AG04449 (cell line): ENCODE measurements around the gene NAALADL1.
"Not testable (repeated sequence)": the region's sequence is repeated elsewhere in the genome, so short reads cannot be mapped to it uniquely, and the experiment has no call there.

Source experiments
- CTCF ChIA-PET: fragments of 350-600 bp; formaldehyde crosslinking; extraction: SDS; loops from one replicate; lab custom pipeline; 2021; ENCODE audit warnings: antibody characterized with exemption; lab: Yijun Ruan, JAX
- POLR2A ChIA-PET: fragments of 400-600, 350-600 bp; formaldehyde crosslinking; extraction: SDS; loops from one replicate; lab custom pipeline; 2020; ENCODE audit warnings: antibody characterized with exemption, inconsistent platforms; lab: Yijun Ruan, JAX
- DNase-seq: peaks from one replicate; pipeline ENCODE4 v3.0.0-alpha.2; 2010; ENCODE audit warnings: low read depth, low spot score
- H3K4me3 ChIP-seq: 2 replicates; pipeline ENCODE4 v1.5.1; 2011; ENCODE audit warnings: low read depth, mild to moderate bottlenecking, control low read depth, low read length
- TF ChIP-seq, protein P1 (sequence below): IDR thresholded peaks from one replicate; pipeline ENCODE4 v1.5.1; 2011; ENCODE audit warnings: mild to moderate bottlenecking, moderate library complexity, low read length, control low read depth, inconsistent platforms; ENCODE audit not compliant: insufficient read depth; ENCODE audit errors: missing control alignments

The NAALADL1 gene

DNA sequence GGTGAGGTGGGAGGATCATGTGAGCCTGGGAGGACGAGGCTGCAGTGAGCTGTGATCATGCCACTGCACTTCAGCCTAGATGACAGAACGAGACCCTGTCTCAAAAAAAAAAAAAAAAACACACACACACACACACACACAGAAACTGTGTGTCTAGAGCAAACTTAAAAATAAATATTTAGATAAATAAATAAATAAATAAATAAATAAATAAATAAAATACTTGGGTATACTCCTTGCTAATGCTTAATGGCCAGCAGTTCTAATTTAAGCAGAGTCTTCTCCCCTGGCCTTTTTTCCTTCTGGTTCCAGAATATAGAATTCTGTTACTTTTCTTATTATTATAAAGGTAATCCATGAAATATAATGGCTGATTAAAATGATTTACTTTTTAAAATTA, 49.5 kb downstream of the NAALADL1 start:
- POLR2A ChIA-PET = no interaction called here
- CTCF ChIA-PET = interaction anchor here (1.0 to 12.4 kb wide), 5 partner anchors 9 to 161 kb away, joined by 3 to 179 read pairs (median 4); partner anchors contain the start of genes BATF2 and SNX15
- no peak overlapping the region for H3K4me3 ChIP-seq
- DNase-seq = no peak
- TF ChIP-seq, protein P1, sequence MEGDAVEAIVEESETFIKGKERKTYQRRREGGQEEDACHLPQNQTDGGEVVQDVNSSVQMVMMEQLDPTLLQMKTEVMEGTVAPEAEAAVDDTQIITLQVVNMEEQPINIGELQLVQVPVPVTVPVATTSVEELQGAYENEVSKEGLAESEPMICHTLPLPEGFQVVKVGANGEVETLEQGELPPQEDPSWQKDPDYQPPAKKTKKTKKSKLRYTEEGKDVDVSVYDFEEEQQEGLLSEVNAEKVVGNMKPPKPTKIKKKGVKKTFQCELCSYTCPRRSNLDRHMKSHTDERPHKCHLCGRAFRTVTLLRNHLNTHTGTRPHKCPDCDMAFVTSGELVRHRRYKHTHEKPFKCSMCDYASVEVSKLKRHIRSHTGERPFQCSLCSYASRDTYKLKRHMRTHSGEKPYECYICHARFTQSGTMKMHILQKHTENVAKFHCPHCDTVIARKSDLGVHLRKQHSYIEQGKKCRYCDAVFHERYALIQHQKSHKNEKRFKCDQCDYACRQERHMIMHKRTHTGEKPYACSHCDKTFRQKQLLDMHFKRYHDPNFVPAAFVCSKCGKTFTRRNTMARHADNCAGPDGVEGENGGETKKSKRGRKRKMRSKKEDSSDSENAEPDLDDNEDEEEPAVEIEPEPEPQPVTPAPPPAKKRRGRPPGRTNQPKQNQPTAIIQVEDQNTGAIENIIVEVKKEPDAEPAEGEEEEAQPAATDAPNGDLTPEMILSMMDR = no peak

DNA sequence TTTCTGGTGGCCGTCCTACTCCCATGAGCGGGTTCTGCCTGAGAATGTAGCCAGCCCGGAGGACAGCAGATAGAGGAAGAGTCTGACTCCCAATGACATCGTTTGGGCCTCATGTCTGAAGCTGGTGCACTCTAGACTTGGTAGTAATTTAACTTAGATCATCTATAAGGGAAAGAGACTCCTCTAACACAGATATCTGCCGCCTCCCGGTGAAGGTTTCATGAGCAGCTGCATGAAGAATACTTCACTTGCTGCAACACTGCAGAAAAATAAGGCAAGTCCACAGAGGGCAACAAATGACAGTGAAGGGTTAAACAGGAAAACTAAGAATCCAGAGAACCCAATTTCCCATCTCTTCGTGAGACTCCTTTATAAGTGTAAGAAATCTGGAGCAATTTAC, 50.3 kb downstream of the NAALADL1 start:
- no peak for DNase-seq
- CTCF ChIA-PET = interaction anchor here (0.6 to 12.4 kb wide), 6 partner anchors 8 to 160 kb away, joined by 3 to 179 read pairs (median 4); partner anchors contain the start of genes BATF2 and SNX15

DNA sequence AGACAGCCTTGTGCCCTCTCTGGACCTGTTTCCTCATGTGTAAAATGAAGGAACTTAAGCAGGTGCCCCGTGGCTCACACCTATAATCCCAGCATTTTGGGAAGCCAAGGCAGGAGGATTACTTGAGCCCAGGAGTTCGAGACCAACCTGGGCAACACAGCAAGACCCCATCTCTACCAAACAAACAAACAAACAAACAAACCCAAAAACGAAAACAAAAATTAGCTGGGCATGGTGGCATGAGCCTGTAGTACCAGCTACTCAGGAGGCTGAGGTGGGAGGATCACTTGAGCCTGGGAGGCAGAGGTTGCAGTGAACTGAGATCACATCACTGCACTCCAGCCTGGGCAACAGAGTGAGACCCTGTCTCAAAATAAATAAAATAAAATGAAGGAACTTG, 54.4 kb downstream of the NAALADL1 start:
- CTCF ChIA-PET = interaction anchor here (0.9 to 14.5 kb wide), 4 partner anchors 4 to 155 kb away, joined by 3 to 179 read pairs (median 91); partner anchors contain the start of genes ARL2 and BATF2
- POLR2A ChIA-PET, DNase-seq, H3K4me3 ChIP-seq: not testable (repeated sequence)

More for the DNA sequence above, 50.3 kb downstream of the NAALADL1 start:
- POLR2A ChIA-PET = no interaction called here
- TF ChIP-seq, protein P1 = no peak
- no peak overlapping the region for H3K4me3 ChIP-seq

DNA sequence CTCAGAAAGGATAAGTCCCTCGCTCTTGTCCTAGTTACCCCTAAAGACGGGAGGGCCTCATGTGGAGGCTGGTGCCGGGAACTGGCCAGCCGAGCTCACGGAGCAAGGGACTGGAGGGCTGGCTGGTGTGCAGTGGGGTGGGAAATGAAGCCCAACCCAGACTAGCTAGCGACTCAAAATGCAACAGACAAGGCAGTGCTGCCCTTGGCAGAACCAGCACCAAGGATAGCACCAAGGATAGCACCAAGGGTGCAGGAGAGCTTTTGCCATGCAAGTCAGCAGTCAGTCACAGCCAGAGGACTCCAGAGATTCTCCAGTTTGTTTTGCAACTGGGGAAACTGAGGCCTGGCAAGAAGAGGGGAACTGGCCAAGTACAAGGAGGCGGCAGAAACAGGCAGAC, 55.1 kb downstream of the NAALADL1 start:
- ChIA-PET POLR2A (no interaction called here), CTCF (interaction anchor here (0.9 to 14.5 kb wide), 3 partner anchors 7 to 155 kb away, joined by 3 to 179 read pairs (median 3); partner anchors contain the start of gene ARL2)

DNA sequence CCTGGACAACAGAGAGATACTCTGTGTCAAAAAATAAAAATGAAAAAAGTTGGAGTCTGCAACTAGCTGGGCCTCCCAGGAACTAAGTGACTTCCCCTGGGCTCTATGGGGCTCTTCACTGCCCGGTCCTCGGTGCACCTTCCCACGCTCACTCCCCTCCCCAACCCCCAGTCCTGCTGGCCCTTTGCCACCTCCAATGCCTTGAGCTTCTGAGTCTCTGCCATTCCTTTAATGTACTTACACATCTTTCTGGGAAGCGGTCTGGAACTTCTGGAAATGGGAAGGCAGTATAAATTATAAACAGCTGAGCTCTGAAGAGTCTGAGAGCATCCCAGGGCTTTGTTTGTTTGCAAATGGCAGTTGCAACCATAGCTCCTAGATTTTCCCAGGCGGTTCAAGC, 55.6 kb downstream of the NAALADL1 start:
- no peak overlapping the region for H3K4me3 ChIP-seq
- POLR2A ChIA-PET = no interaction called here
- CTCF ChIA-PET = interaction anchor here (1.0 to 14.5 kb wide), 2 partner anchors 7 to 108 kb away, joined by 3 to 179 read pairs; partner anchors contain the start of gene ARL2
- TF ChIP-seq, protein P1 = no peak
- DNase-seq = no peak

More for the DNA sequence above, 55.1 kb downstream of the NAALADL1 start:
- TF ChIP-seq, protein P1 = no peak
- no peak for DNase-seq
- no peak overlapping the region for H3K4me3 ChIP-seq

DNA sequence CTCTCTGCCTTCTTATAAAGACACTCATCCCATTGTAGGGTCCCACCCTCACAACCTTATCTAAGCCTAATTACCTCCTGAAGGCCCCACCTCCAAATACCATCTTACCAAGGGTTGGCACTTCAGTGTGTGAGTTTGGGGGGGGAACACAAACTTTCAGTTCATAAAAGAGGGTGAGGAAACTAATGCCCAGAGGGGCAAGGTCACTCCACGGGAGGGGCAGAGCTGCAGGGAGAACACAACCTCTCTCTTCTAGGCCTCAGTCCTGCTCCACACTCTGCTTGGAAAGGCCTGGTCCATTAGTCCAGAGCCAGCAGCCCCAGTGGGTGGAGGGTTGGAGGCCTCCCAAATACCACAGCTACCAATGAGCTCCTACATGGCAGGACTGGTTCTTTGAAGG, 58.9 kb downstream of the NAALADL1 start:
- ChIA-PET POLR2A (no interaction called here), CTCF (interaction anchor here (14.5 kb wide), 1 partner anchor 11 kb away, joined by 179 read pairs; the partner anchor contains the start of gene ARL2)
- DNase-seq = no peak
- H3K4me3 ChIP-seq = no peak overlapping the region
- TF ChIP-seq, protein P1 = no peak
